Loucy (cell line): ENCODE measurements around the gene QRFP.
"Not testable (repeated sequence)": the region's sequence is repeated elsewhere in the genome, so short reads cannot be mapped to it uniquely, and the experiment has no call there.

Experiments used
- H2AFZ ChIP-seq: fragments of 200-600 bp; sonication (generic); 2 replicates; pipeline ENCODE4 v1.6.0; 2016; ENCODE audit warnings: antibody characterized with exemption, mild to moderate bottlenecking, low read length, moderate library complexity
- H3F3A ChIP-seq: fragments of 200-600 bp; 2 replicates; pipeline ENCODE4 v1.6.0; 2016; ENCODE audit warnings: antibody characterized with exemption, low read depth, mild to moderate bottlenecking
- H3K27me3 ChIP-seq: fragments of 200-600 bp; sonication (generic); 2 replicates; pipeline ENCODE4 v1.6.1; 2014; ENCODE audit warnings: low read length, mild to moderate bottlenecking; ENCODE audit not compliant: insufficient read depth, poor library complexity, severe bottlenecking
- H3K36me3 ChIP-seq: fragments of 200-600 bp; sonication (generic); 2 replicates; pipeline ENCODE4 v1.6.1; 2016; ENCODE audit warnings: low read length; ENCODE audit not compliant: insufficient read depth
- H3K4me1 ChIP-seq: fragments of 200-600 bp; sonication (generic); 2 replicates; pipeline ENCODE4 v1.5.1; 2014; ENCODE audit warnings: low read length, mild to moderate bottlenecking; ENCODE audit not compliant: insufficient read depth, poor library complexity, severe bottlenecking
- H3K4me2 ChIP-seq: fragments of 200-600 bp; sonication (generic); 2 replicates; pipeline ENCODE4 v1.6.0; 2014; ENCODE audit warnings: antibody characterized with exemption, low read length, low read depth, mild to moderate bottlenecking; ENCODE audit not compliant: poor library complexity, severe bottlenecking
- H3K4me3 ChIP-seq: fragments of 200-600 bp; sonication (generic); 2 replicates; pipeline ENCODE4 v1.5.1; 2014; ENCODE audit warnings: low read length, mild to moderate bottlenecking, mixed read lengths; ENCODE audit not compliant: poor library complexity, severe bottlenecking
- H3K79me2 ChIP-seq: fragments of 200-600 bp; sonication (generic); 2 replicates; pipeline ENCODE4 v1.6.1; 2014; ENCODE audit warnings: low read length; ENCODE audit not compliant: insufficient read depth
- H3K9ac ChIP-seq: fragments of 200-600 bp; sonication (generic); 2 replicates; pipeline ENCODE4 v1.6.0; 2014; ENCODE audit warnings: mild to moderate bottlenecking, low read depth, low read length, moderate library complexity; ENCODE audit not compliant: poor library complexity, severe bottlenecking
- H3K9me2 ChIP-seq: fragments of 200-600 bp; sonication (generic); replicated peaks from 2 replicates; pipeline ENCODE4 v1.6.1; 2016; ENCODE audit warnings: low read depth, low read length, mixed read lengths
- H3K9me3 ChIP-seq: fragments of 200-600 bp; sonication (generic); 2 replicates; pipeline ENCODE4 v1.6.1; 2014; ENCODE audit warnings: mild to moderate bottlenecking, antibody characterized with exemption, low read length, low read depth; ENCODE audit not compliant: insufficient read depth
- H4K20me1 ChIP-seq: fragments of 200-600 bp; sonication (generic); 2 replicates; pipeline ENCODE4 v1.6.0; 2014; ENCODE audit warnings: antibody characterized with exemption, low read length, mild to moderate bottlenecking; ENCODE audit not compliant: insufficient read depth, poor library complexity, severe bottlenecking
- EZH2phosphoT487 ChIP-seq: fragments of 200-600 bp; IDR thresholded peaks from 2 replicates; pipeline ENCODE4 v1.6.1; 2018; ENCODE audit warnings: antibody characterized with exemption, mild to moderate bottlenecking, moderate library complexity, borderline replicate concordance
- TF ChIP-seq, protein P1 (sequence below): fragments of 200-600 bp; sonication (generic); conservative IDR thresholded peaks from 2 replicates; pipeline ENCODE4 v1.5.1; 2014; ENCODE audit warnings: mild to moderate bottlenecking, antibody characterized with exemption, low read length

Gene QRFP

DNA sequence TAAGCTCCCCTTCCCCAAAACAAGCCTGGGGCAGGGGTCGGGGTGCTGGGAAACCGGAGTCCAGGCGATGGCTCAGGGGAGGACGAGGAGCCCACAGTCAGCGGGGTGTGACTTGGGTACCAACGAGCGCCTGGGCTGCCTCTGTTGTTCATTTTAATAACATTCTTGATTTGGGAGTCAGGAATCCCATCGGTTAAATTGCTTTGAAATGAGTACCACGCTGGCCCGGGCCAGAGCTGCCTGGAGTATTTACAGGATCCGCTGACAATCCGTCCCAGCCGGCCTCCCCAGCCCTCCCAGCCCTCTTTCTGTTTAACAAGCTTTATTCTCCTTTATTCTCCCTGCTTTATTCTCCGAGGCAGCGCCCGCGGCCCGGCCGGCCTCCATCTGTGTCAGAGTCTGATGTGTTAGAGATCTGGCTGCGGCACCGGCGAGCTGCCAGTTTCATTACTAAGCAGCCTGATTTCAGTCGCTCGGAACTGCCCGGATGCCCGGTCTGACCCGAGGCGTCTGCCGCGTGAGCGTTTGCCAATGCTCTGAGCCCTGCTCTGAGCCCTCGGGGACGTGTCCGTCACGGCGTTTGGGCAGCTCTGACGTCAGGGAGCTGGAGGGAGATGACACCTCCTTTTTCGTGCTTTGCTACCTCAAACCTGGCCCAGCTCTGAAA is 16.5 kb upstream of the QRFP start:
- Histone ChIP-seq H3K9me3 (no peaks in the 10 kb centered on the region), H3K9me2 (no peaks in the 10 kb centered on the region), H2AFZ (no peak overlapping the region), H3K9ac (no peak overlapping the region), H3K79me2 (no peaks in the 10 kb centered on the region), H3K36me3 (no peaks in the 10 kb centered on the region), H3K4me3 (no peak overlapping the region), H3K27me3 (no peaks in the 10 kb centered on the region), H3K4me2 (no peak overlapping the region), H3F3A (no peaks in the 10 kb centered on the region), H4K20me1 (no peaks in the 10 kb centered on the region), H3K4me1 (no peaks in the 10 kb centered on the region)
- no peak for TF ChIP-seq EZH2phosphoT487
- TF ChIP-seq, protein P1, sequence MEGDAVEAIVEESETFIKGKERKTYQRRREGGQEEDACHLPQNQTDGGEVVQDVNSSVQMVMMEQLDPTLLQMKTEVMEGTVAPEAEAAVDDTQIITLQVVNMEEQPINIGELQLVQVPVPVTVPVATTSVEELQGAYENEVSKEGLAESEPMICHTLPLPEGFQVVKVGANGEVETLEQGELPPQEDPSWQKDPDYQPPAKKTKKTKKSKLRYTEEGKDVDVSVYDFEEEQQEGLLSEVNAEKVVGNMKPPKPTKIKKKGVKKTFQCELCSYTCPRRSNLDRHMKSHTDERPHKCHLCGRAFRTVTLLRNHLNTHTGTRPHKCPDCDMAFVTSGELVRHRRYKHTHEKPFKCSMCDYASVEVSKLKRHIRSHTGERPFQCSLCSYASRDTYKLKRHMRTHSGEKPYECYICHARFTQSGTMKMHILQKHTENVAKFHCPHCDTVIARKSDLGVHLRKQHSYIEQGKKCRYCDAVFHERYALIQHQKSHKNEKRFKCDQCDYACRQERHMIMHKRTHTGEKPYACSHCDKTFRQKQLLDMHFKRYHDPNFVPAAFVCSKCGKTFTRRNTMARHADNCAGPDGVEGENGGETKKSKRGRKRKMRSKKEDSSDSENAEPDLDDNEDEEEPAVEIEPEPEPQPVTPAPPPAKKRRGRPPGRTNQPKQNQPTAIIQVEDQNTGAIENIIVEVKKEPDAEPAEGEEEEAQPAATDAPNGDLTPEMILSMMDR: no peak

DNA sequence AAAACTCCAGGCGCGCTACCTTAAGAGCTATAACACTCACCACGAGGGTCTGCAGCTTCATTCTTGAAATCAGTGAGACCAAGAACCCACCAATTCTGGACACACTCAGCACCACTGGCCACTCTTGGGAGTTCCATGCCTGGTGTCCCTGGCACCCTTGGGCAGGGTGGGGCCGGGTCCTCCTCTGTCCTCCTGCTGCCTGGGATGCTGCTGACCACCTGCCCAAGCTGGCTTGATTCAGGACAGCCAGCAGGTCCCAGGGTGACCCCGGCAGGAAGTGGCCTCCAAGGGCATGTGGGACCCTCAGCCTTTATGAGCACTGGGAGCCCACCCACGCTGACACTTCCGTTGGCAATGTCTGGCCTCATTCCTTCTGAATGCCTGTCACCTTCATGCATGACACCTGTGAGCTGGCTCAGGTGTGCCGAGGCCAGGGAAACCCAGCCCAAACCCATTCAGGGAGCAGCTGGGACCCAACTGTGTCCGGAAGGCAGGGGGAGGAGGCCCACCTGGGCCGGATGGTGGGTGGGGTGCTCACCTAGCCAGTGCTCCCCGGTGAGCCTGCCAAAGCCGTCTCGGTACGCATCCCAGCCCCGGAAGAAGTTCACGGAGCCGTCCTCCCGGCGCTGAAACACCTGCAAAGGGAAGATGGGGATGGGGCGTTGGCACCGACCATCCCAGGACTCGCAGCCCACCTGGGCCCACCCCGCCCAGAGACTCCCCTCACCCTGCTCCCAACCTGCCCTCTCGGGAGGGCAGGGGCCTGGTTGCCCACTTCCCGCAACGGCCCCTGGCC is 14.8 kb upstream of the QRFP start:
- H3F3A ChIP-seq: no peaks in the 10 kb centered on the region
- no peaks in the 10 kb centered on the region for H4K20me1 ChIP-seq
- no peaks in the 10 kb centered on the region for H3K79me2 ChIP-seq
- TF ChIP-seq, protein P1: no peak
- no peak for TF ChIP-seq EZH2phosphoT487
- no peaks in the 10 kb centered on the region for H3K36me3 ChIP-seq
- H3K4me3 ChIP-seq: no peak overlapping the region
- H3K27me3 ChIP-seq: no peaks in the 10 kb centered on the region
- no peak overlapping the region for H3K4me2 ChIP-seq
- H3K9me3 ChIP-seq: no peaks in the 10 kb centered on the region
- no peaks in the 10 kb centered on the region for H3K4me1 ChIP-seq
- no peak overlapping the region for H2AFZ ChIP-seq
- no peak overlapping the region for H3K9ac ChIP-seq
- H3K9me2 ChIP-seq: no peaks in the 10 kb centered on the region

DNA sequence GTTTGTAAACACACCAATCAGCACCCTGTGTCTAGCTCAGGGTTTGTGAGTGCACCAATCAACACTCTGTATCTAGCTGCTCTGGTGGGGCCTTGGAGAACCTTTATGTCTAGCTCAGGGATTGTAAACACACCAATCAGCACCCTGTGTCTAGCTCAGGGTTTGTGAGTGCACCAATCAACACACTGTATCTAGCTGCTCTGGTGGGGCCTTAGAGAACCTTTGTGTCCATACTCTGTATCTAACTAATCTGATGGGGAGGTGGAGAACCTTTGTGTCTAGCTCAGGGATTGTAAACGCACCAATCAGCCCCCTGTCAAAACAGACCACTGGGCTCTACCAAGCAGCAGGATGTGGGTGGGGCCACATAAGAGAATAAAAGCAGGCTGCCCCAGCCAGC is 14.1 kb upstream of the QRFP start:
- H3K36me3 ChIP-seq, H3K4me1 ChIP-seq, H2AFZ ChIP-seq, H3K4me3 ChIP-seq, H3K9me2 ChIP-seq, H4K20me1 ChIP-seq, H3K9ac ChIP-seq, H3F3A ChIP-seq, H3K9me3 ChIP-seq, H3K27me3 ChIP-seq, H3K79me2 ChIP-seq, H3K4me2 ChIP-seq: not testable (repeated sequence)

DNA sequence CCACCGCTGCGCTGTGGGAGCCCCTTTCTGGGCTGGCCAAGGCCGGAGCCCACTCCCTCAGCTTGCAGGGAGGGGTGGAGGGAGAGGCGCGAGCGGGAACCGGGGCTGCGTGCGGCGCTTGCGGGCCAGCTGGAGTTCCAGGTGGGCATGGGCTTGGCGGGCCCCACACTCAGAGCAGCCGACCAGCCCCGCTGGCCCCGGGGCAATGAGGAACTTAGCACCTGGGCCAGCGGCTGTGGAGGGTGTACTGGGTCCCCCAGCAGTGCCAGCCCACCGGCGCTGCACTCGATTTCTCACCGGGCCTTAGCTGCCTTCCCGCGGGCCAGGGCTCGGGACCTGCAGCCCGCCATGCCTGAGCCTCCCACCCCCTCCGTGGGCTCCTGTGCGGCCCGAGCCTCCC is 13.4 kb upstream of the QRFP start:
- H3K9me2 ChIP-seq, H3K9ac ChIP-seq, H4K20me1 ChIP-seq, H2AFZ ChIP-seq, H3K4me3 ChIP-seq, H3K79me2 ChIP-seq, H3K36me3 ChIP-seq, H3K27me3 ChIP-seq, H3K4me1 ChIP-seq, H3K9me3 ChIP-seq, H3K4me2 ChIP-seq, H3F3A ChIP-seq: not testable (repeated sequence)
